Stimulated activated naive CD4-positive, alpha-beta T cell treated with Interleukin-2 at 50 U/mL for 16 hours (primary cell): Measurements from ENCODE around the gene FOLR2.

Experiments
- DNase-seq: peaks from one replicate; lab custom pipeline; 2025; lab: John Stamatoyannopoulos, UW

Gene FOLR2

GRCh38 chr11:72229925-72230763 lies 13.6 kb downstream of the FOLR2 start:
- DNase-seq: no peak

GRCh38 chr11:72230764-72231365 lies 14.3 kb downstream of the FOLR2 start:
- DNase-seq: no peak

GRCh38 chr11:72231396-72232259 lies 15.0 kb downstream of the FOLR2 start:
- no peak for DNase-seq

DNA sequence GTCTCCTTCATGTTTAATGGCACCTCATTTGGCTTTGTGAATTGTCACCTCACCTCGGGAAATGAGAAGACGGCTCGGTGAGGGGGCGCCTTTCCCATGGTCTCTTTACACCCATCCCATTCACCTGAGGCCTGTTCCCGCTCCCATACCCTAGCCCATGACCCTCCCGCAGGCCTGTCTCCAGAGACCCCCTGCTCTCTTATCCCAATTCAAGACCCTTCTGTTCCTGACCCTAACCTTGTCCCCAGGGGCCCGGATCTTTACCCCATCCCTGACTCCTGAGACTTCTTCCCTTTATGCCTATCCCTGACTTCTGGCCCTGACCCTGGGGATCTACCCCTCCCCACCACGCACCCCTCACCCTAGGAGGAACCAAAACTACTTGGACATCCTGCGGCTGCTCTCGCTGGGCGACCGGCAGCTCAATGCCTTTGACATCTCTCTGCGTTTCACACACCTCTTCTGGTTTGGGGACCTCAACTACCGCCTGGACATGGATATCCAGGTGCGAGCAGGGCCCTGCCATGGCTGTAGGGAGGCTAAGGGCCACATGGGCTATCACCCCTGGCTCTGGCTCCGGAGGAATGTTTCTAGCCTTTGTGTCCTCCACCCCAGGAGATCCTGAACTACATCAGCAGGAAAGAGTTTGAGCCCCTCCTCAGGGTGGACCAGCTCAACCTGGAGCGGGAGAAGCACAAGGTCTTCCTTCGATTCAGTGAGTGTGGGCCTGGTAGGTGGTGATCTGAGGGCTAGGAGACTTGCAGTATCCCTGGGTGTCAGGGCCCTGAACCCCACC lies 15.9 kb downstream of the FOLR2 start:
- DNase-seq: no peak

DNA sequence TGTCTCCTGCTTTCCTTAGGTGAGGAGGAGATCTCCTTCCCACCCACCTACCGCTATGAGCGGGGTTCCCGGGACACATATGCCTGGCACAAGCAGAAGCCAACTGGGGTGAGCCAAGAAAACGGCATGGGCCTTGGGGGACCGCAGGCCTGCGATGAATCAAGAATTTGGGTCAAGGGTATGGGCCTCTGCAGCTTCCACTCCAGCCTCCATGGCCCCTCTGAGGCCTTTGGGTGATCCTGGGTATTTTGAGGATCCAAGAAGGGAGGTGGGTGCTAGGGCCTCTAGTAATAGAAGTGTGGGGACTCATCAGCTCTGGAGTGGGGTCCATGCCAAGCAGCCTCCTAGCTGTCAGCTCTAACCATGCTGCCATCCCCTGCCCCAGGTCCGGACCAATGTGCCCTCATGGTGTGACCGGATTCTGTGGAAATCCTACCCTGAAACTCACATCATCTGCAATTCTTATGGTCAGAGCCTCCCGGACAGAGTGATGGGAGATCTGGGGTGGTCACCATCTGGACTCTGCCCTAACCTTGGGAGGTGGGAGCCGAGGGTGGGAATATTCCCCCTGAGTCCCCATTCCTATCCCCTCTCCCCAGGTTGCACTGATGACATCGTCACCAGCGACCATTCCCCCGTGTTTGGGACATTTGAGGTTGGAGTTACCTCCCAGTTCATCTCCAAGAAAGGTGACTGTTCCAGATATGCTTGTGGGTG lies 16.6 kb downstream of the FOLR2 start:
- no peak for DNase-seq

DNA sequence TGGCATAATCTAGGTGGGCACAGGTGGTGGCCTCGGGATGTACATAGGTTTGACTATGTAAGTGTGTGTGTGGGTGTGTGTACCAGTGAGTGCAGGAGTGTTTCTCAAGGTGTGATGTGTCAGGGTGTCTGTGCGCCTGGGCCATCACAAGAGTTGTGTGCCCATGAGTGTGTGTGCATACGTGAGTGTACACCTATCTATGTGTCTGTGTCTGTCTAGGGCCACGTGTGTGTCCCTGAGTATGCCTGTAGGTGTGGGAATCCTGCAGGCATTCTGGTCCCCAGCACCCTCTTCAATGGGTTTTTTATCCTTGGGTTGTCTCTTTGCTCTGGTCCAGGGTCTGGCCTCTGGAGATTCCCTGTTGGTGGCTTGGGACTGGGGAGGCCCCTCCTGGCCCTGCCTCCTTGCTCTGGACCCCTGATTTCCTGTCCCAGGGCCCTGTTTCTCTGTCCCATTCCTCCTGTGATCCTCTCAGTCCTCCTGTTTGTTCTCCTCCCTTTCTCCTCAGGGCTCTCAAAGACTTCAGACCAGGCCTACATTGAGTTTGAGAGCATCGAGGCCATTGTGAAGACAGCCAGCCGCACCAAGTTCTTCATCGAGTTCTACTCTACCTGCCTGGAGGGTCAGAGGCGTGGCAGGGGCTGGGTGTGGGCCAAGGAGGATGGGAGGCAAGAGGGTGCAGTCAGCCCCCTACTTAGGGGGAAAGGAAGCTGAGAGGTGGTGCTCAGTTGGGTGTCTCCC lies 17.3 kb downstream of the FOLR2 start:
- DNase-seq: no peak

GRCh38 chr11:72234514-72234830 lies 17.9 kb downstream of the FOLR2 start:
- DNase-seq: no peak

GRCh38 chr11:72234920-72235319 lies 18.3 kb downstream of the FOLR2 start:
- DNase-seq: no peak

DNA sequence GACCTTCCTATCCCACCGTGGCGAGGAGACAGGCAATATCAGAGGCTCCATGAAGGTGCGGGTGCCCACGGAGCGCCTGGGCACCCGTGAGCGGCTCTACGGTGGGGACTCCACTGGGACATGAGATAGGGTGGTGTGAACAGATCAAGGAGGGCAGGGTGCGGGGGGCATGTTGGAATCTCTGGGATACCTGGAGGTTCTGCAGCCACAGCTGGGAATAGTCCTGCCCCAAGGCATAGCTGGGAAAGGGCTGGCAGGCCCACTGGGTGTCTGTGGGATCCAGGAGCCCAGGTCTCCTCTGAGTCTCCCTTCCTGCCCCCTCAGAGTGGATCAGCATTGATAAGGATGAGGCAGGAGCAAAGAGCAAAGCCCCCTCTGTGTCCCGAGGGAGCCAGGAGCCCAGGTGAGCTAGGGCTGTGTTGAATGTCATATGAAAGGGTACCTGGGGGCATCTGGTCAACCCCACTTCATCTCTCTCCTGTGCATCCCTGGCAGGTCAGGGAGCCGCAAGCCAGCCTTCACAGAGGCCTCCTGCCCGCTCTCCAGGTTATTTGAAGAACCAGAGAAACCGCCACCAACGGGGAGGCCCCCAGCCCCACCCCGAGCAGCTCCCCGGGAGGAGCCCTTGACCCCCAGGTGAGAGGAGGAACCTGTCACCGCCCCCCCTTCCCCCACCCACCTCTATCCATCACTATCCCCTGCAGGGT lies 18.9 kb downstream of the FOLR2 start:
- DNase-seq: no peak

DNA sequence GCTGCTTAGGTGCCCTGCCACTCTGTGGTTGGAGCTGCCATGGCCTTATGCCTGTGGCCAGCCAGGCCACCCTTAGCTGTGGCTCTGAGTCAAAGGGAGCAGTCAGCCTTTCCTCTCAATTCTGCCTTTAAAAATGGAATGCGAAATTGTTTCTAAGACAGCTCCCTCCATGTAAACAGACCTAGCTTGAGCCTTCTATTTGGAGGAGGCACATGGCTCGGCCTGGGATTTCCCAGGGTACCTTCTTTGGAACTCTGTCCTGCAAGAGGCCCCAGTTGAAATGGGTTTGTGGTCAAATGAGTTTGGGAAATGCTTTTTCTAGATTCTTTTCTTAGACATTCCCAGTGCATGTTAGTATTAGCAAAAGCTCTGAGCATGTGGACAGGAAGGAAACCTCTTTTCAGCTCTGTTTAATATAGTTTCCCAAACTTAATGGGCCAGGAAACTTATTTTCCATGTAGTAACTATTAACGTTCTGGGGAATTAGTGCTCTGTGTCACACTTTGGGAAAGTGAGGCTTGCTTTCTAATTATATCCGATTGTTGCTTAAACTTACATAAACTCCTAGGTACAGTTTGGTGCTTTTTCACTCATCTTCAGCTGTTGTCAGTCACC lies 19.6 kb downstream of the FOLR2 start:
- DNase-seq: no peak

DNA sequence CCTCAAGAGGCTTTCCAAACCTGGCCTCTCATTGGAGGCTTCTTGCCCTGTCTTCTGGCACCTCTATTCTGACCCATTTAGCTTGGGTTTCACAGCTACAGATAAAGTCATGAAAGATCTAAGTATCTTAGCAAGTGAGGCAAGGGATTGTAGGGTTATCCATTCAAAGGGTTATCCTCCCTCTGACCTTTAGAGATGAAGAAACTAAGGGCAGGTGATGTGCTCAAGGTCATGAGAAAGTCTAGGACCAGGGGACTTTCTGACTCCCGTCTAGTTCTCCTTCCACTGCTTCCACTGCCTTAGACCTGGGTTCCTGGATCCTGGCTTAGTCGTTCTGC lies 20.1 kb downstream of the FOLR2 start:
- no peak for DNase-seq

DNA sequence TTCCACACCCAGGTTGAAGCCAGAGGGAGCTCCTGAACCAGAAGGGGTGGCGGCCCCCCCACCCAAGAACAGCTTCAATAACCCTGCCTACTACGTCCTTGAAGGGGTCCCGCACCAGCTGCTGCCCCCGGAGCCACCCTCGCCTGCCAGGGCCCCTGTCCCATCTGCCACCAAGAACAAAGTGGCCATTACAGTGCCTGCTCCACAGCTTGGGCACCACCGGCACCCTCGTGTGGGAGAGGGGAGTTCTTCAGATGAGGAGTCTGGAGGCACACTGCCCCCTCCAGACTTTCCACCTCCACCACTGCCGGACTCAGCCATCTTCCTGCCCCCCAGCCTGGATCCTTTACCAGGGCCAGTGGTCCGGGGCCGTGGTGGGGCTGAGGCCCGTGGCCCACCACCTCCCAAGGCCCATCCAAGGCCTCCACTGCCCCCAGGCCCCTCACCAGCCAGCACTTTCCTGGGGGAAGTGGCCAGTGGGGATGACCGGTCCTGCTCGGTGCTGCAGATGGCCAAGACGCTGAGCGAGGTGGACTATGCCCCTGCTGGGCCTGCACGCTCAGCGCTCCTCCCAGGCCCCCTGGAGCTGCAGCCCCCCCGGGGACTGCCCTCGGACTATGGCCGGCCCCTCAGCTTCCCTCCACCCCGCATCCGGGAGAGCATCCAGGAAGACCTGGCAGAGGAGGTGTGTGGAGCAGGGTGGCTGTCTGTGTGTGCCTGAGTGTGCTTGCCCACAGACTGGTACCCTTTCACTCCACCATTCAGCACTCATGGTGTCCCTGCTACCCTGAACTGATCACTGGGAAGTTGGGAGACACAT lies 20.7 kb downstream of the FOLR2 start:
- no peak for DNase-seq

GRCh38 chr11:72238040-72238450 lies 21.5 kb downstream of the FOLR2 start:
- peak; percentile 24 for DNase-seq

DNA sequence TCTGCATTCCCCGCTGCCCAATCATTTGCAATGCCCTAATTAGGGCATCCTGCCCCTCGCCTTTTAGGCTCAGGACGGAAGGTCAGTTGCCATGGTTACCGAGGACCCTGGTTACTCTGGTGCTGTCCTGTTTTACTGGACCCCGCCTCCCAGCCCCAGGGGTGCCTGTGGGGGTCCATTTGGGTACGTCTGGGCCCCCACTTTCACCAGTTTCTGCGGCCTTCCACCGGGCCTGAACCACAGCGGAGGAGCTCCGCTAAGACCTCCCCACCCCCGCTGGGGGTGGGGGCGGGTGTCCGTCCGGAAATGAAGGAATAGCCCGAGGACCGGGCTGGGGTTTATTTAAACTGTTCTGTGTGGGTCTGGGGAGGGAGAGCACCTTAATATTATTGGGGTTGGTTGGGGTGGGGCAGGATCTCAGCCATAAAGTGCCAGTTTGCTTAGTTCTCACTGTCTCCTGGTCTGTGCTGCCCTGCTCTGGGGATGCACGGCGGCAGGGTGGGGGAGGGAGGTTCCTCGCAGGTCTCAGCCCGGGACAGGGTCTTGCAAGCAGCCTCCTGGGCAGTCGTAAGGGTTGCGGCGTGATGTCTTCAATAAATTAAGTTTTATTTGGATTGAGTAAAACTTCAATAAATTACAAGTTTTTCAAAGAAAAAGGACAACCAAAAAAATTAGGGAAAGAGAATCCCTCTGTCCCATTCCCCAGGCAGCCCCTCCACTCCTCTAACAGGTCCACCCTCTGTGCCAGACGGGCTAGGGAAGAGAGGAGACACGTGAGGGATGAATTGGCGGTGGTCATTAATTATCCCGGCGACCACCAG lies 22.1 kb downstream of the FOLR2 start:
- DNase-seq: no peak

GRCh38 chr11:72239313-72239848 lies 22.8 kb downstream of the FOLR2 start:
- no peak for DNase-seq

DNA sequence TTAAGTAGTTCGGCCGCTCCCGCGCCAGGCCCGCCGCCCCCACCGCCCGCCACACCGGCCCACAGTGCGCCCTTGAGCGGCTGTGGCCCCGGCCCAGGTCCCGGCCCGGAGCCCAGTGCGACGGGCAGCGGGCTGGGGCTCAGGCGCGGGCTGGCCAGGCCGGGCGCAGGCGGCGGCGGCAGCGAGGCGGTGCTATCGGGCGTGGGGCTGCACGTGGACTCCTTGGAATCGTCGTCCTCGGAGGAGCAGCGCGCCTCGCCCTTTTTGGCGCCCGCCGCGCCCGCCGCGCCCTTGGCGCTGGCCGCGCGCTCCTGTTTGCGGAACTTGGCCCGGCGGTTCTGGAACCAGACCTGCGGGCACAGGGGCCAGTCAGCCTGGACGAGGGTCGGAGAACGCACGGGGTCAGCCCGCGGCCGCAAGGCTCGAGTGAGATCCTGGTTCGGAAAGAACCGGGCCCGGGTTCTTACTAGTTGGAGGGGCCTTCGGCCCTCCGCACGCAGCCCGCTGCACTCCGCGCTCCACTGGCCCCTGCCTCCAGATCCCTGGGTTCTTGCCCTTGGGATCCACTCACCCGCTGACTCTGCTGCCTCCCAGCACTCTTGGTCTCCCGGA lies 23.4 kb downstream of the FOLR2 start:
- DNase-seq: no peak
